Neural crest cell (in vitro differentiated cells): ENCODE results near the gene CFP. TPM values are rescaled to one million over a fixed set of nuclear protein-coding genes. Genes with fewer than 3 reads are reported as not detected.
A peak's percentile ranks its signal among the peaks of the same experiment; 100 is the strongest.

Experiments used
- DNase-seq: peaks from one replicate; pipeline ENCODE4 v3.0.0; 2021; ENCODE audit warnings: low read depth, mixed read lengths, low spot score
- H3K27ac Mint-ChIP-seq: one replicate; pipeline ENCODE4 v1.8.0; 2021; ENCODE audit warnings: mild to moderate bottlenecking, mixed read lengths; ENCODE audit not compliant: unreplicated experiment
- H3K27me3 Mint-ChIP-seq: 2 replicates; pipeline ENCODE4 v1.8.0; 2021; ENCODE audit warnings: low read depth, mild to moderate bottlenecking, mixed read lengths
- H3K36me3 Mint-ChIP-seq: 2 replicates; pipeline ENCODE4 v1.8.0; 2021; ENCODE audit warnings: low read depth, mild to moderate bottlenecking, mixed read lengths
- H3K4me1 Mint-ChIP-seq: 2 replicates; pipeline ENCODE4 v1.8.0; 2021; ENCODE audit warnings: mixed read lengths
- H3K4me3 Mint-ChIP-seq: one replicate; pipeline ENCODE4 v1.8.0; 2021; ENCODE audit warnings: mild to moderate bottlenecking, mixed read lengths
- H3K9me3 Mint-ChIP-seq: 2 replicates; pipeline ENCODE4 v1.8.0; 2021; ENCODE audit warnings: mixed read lengths
- CTCF ChIP-seq: fragments of 200-600 bp; sonication (generic); conservative IDR thresholded peaks from 2 replicates; pipeline ENCODE4 v1.5.0; 2021; ENCODE audit warnings: antibody characterized with exemption, mild to moderate bottlenecking
- total RNA-seq: library from RNA; stranded (reverse); gene quantifications from 2 replicates; pipeline ENCODE4 v1.2.1, GENCODE V29; 2021

CFP gene
- total RNA-seq, 1 donor from 2014 or later: 1.6 TPM

DNA sequence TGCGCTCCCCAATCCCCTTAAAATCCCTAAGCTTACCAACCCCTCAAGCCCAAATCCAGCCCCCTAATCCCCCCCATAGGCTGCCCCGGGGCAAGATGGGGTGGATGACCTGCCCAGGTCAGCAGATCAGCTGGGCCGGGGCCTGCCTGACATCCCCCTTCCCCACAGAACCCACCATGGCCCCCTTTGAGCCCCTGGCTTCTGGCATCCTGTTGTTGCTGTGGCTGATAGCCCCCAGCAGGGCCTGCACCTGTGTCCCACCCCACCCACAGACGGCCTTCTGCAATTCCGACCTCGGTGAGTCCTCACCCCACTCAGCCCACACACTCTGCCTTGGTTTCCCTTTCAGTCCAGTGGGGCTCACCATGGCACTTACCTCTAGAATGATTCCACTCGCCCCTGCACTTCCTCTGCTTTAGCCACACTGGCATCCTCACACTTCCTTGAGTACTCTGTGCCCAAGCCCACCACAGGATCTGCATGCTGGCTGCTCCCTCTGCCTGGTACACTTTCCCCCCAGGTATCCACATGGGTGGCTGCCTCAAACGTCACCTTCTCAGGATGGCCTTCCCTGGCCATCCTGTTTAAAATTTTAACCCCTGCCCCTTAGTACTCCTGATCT, 46.4 kb downstream of the CFP start:
- no peak for TF ChIP-seq CTCF
- no peak for DNase-seq
- Mint-ChIP-seq H3K27ac (peak overlapping the region; percentile 59), H3K4me3 (peak overlapping the region; percentile 52), H3K9me3 (no peaks in the 10 kb centered on the region), H3K36me3 (peaks cover 4% of the 10 kb centered on the region), H3K4me1 (peaks cover 13% of the 10 kb centered on the region), H3K27me3 (no peaks in the 10 kb centered on the region)

- H3K4me1 Mint-ChIP-seq: peaks cover 19% of the 10 kb centered on the region
- TF ChIP-seq CTCF: no peak
- peak within 1 kb of the TSS; percentile 70 for H3K4me3 Mint-ChIP-seq
- no peaks in the 10 kb centered on the region for H3K9me3 Mint-ChIP-seq
- peak; percentile 52 for DNase-seq
- peaks cover 7% of the 10 kb centered on the region for H3K36me3 Mint-ChIP-seq
- H3K27me3 Mint-ChIP-seq: peaks cover 2% of the 10 kb centered on the region
- H3K27ac Mint-ChIP-seq: peak within 1 kb of the TSS; percentile 21
These were observed 47.7 kb downstream of the CFP start, which contains the start of gene TIMP1 for GRCh38 chrX:47581731-47582647. Gene TIMP1, plus strand, starts transcription at chrX:47582436. Its CDS starts 980 bp downstream, at chrX:47583416.

GRCh38 chrX:47579537-47579936, 50.2 kb downstream of the CFP start:
- peaks cover 21% of the 10 kb centered on the region for H3K4me1 Mint-ChIP-seq
- no peak overlapping the region for H3K4me3 Mint-ChIP-seq
- peaks cover 7% of the 10 kb centered on the region for H3K36me3 Mint-ChIP-seq
- no peak for TF ChIP-seq CTCF
- no peak for DNase-seq
- H3K9me3 Mint-ChIP-seq: no peaks in the 10 kb centered on the region
- peak overlapping the region; percentile 48 for H3K27ac Mint-ChIP-seq
- peaks cover 2% of the 10 kb centered on the region for H3K27me3 Mint-ChIP-seq

- Mint-ChIP-seq H3K9me3 (no peaks in the 10 kb centered on the region), H3K4me3 (no peak overlapping the region), H3K27ac (no peak overlapping the region), H3K36me3 (peaks cover 5% of the 10 kb centered on the region), H3K4me1 (peaks cover 18% of the 10 kb centered on the region), H3K27me3 (peaks cover 2% of the 10 kb centered on the region)
- no peak for TF ChIP-seq CTCF
- DNase-seq: no peak
These were observed 51.0 kb downstream of the CFP start for GRCh38 chrX:47578692-47579091.

DNA sequence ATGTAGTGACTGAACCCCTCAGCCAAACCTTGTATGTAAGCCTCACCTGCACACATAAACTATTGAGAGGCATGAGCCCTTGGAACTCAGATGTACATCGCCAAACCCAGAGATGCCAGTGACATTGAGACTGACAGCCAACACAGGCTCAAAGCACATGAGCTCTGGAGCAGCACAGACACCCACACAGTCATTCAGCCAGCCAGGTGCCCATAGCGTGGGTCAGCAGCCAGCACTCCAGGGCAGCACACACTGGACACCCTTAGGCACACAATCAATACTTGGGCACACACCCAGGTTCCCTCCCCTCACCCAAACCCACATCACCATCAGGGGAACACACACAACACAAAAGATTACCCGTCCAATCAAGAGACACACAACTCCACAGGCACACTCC, 51.8 kb downstream of the CFP start:
- TF ChIP-seq CTCF: no peak
- Mint-ChIP-seq H3K27ac (no peak overlapping the region), H3K27me3 (peaks cover 2% of the 10 kb centered on the region), H3K4me1 (peaks cover 22% of the 10 kb centered on the region), H3K36me3 (peaks cover 6% of the 10 kb centered on the region), H3K9me3 (no peaks in the 10 kb centered on the region), H3K4me3 (no peak overlapping the region)
- DNase-seq: no peak
